GM10266 (cell line): Measurements from ENCODE around the gene ADRM1.

Source experiments
- DNase-seq: peaks from one replicate; pipeline ENCODE4 v3.0.0; 2012; ENCODE audit errors: extremely low spot score
- CTCF ChIP-seq: IDR thresholded peaks from 2 replicates; pipeline ENCODE4 v1.5.1; 2012; ENCODE audit warnings: mild to moderate bottlenecking, low read depth; ENCODE audit not compliant: control insufficient read depth, insufficient read depth; ENCODE audit errors: missing control alignments

The ADRM1 gene

GRCh38 chr20:62350629-62351422, 48.0 kb downstream of the ADRM1 start:
- TF ChIP-seq CTCF = no peak
- DNase-seq = no peak

GRCh38 chr20:62351469-62352401, 48.9 kb downstream of the ADRM1 start:
- no peak for DNase-seq
- no peak for TF ChIP-seq CTCF

GRCh38 chr20:62352402-62353288, 49.8 kb downstream of the ADRM1 start:
- no peak for DNase-seq

GRCh38 chr20:62353289-62354030, 50.7 kb downstream of the ADRM1 start:
- TF ChIP-seq CTCF = no peak
- no peak for DNase-seq

More at GRCh38 chr20:62352402-62353288, 49.8 kb downstream of the ADRM1 start:
- no peak for TF ChIP-seq CTCF

- DNase-seq = no peak
- TF ChIP-seq CTCF = no peak
Observed at GRCh38 chr20:62354031-62354808, 51.4 kb downstream of the ADRM1 start.

GRCh38 chr20:62354811-62355341, 52.1 kb downstream of the ADRM1 start:
- DNase-seq = no peak

More at GRCh38 chr20:62354811-62355341, 52.1 kb downstream of the ADRM1 start:
- no peak for TF ChIP-seq CTCF
